AG10803 (cell line): ENCODE data around the gene EDA2R.

Source experiments
- DNase-seq: peaks from one replicate; pipeline ENCODE4 v3.0.0; 2010; ENCODE audit warnings: low read depth
- H3K4me3 ChIP-seq: 2 replicates; pipeline ENCODE4 v1.5.1; 2011; ENCODE audit warnings: mild to moderate bottlenecking, low read length, control low read depth
- CTCF ChIP-seq: conservative IDR thresholded peaks from 2 replicates; pipeline ENCODE4 v1.5.1; 2011; ENCODE audit warnings: mild to moderate bottlenecking, low read length, control low read depth, inconsistent platforms

Gene EDA2R

DNA sequence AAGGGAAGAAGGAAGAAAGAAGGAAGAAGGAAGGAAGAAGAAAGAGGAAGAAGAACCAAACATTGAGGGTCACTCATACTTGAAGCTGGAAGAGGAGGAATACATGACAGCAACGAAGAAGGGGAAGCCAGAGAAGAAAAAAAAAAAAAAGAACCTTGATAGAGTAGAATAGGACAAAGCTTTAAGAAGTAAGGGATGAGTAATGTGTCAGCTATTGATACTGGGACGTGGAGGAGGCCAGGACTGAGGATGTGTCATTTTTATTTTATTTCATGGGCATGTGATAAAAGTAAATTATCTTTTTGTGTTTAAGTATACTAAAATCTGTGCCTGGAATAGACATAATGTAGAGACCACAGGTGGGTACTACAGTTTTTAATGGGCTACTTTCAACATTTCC, 6.4 kb downstream of the EDA2R start:
- peak; percentile 35 for DNase-seq
- H3K4me3 ChIP-seq, result no peak overlapping the region
- no peak for TF ChIP-seq CTCF

DNA sequence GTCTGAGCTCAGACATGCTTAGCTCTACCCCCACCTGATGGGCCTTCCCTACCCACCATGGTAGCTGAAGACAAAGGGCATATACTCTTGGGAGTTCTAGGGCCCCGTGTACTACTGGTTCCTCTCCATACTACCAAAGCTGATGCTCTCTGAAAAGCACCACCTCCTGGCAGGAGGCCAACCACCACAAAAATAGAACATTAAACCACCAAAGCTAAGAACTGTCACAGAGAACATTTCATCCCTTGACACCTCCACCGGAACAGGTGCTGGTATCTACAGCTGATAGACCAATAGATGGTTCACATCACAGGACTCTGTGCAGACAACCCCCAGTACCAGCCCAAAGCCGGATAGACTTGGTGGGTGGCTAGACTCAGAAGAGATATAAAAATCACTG, 13.4 kb downstream of the EDA2R start:
- no peak overlapping the region for H3K4me3 ChIP-seq
- DNase-seq, result no peak
- TF ChIP-seq CTCF, result no peak

GRCh38 chrX:66622209-66622608, 16.7 kb downstream of the EDA2R start:
- H3K4me3 ChIP-seq, result no peak overlapping the region
- TF ChIP-seq CTCF, result no peak
- peak; percentile 60 for DNase-seq

GRCh38 chrX:66616944-66617343, 21.9 kb downstream of the EDA2R start:
- no peak overlapping the region for H3K4me3 ChIP-seq
- TF ChIP-seq CTCF, result no peak
- DNase-seq, result no peak

DNA sequence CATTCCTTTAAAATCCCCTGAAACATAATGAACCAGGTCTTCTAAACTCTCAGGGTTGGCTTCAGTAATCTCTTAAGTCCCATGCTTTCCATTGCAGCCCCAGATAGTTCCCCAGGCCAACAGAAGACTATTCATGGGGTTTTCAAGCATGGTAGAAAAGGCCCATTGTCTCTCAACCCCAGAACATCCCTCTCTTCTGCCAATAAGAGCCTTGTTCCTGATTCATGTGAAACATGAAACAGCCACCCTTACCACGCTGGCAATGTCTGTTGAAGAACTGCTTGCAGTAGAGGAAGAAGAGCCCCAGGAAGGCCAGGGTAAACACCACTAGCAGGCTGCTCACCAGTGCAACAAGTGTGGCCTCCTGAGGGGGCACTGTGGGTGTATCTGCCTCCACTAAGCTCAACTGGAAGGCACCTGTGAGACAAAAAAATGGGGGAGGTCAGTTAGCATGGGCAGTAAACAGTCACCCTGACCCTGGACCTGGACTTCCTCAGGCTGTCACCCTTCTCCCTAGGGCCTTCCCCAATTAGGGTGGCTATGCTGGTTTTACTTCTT, 36.4 kb downstream of the EDA2R start:
- H3K4me3 ChIP-seq, result no peak overlapping the region
- TF ChIP-seq CTCF, result no peak
- no peak for DNase-seq

GRCh38 chrX:66601522-66601921, 37.4 kb downstream of the EDA2R start:
- H3K4me3 ChIP-seq, result no peak overlapping the region
- TF ChIP-seq CTCF, result no peak
- no peak for DNase-seq

DNA sequence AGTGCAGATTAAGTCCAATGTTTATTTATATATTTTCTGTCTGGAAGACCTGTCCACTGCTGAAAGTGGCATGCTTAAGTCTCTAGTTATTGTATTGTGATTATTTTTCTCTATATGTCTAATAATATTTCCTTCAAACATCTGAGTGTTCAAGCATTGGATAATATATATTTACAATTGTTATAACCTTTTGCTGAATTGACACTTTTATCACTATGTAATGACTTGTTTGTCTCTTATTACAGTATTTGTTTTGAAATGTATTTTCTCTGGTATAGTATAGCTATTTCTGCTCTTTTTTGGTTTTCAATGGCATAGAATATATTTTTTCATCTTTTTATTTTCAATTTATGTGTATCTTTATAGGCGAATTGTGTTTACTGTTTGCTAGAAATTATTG, 59.7 kb downstream of the EDA2R start:
- TF ChIP-seq CTCF, result no peak
- no peak overlapping the region for H3K4me3 ChIP-seq
- no peak for DNase-seq
